T-helper 9 cell (primary cell): ENCODE data around the gene SPEM2.

Experiments
- DNase-seq: peaks from one replicate; pipeline ENCODE4 v3.0.0-alpha.2; 2020

SPEM2 gene

GRCh38 chr17:7423679-7424078, 1.7 kb upstream of the SPEM2 start:
- DNase-seq, result no peak

GRCh38 chr17:7425756-7426155, 340 bp downstream of the SPEM2 start:
- DNase-seq, result no peak

GRCh38 chr17:7426203-7426863, 917 bp downstream of the SPEM2 start:
- no peak for DNase-seq

GRCh38 chr17:7426896-7427489, 1.6 kb downstream of the SPEM2 start:
- no peak for DNase-seq

DNA sequence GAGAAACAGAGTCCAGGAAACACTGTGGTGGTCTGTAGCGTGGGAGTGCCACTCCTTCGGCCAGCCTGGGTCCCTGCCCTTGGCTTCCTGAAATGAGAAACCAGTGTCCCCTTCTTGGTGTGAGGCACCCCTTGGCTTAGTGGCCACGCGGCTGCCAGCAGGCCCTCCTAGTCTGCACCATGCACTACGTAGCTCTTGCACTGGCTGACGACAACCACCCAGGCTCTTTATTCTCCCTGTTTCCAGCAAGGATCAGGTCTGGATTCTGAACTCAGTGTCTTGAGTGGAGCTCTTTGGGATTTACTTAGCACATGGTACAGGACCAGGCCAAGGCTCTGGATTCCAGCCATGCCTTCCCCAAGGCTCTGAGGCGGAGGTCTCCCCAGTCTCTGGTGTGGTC, 2.1 kb downstream of the SPEM2 start:
- no peak for DNase-seq

DNA sequence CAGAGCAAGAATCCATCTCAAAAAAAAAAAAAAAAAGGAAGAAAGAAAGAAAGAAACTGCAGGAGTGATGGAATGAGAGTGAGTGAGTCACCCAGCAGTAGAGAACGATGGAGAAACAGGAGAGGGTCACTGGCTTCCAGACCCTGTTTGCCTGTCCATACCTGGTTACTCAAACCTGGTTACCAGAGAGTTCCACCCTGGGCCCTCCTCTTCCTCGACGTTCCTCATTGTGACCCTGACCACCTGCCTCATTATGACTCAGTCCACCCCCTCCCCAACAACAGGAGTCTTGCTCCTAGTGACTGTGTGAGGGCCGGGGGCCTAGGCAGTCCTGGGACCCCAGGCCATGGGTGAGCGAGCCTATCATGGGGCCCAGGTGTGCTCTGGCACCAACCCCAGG, 3.1 kb downstream of the SPEM2 start, which contains the start of gene SPEM3:
TSS of gene SPEM3 (plus strand) at position 301 of the 400 bp plus-strand sequence. CDS start at position 347, 46 bp downstream.
- DNase-seq, result no peak

DNA sequence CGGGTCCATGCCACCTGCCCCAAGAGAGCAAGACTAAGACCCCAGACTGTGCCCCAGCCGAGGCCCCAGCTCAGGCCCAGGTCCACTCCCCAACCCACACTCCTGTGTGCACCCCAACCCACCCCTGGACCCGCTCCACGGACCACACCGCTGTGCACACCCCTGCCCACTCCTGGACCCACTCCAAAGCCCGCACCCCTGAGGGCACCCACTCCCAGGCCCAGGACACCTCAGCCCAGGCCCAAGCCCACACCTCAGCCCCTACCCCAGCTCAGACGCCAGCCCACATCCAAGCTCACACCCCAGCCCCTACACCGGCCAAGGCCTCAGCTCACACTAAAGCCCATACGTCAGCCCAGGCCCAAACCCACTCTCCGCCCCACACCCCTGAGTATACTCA, 4.3 kb downstream of the SPEM2 start:
- DNase-seq, result no peak

DNA sequence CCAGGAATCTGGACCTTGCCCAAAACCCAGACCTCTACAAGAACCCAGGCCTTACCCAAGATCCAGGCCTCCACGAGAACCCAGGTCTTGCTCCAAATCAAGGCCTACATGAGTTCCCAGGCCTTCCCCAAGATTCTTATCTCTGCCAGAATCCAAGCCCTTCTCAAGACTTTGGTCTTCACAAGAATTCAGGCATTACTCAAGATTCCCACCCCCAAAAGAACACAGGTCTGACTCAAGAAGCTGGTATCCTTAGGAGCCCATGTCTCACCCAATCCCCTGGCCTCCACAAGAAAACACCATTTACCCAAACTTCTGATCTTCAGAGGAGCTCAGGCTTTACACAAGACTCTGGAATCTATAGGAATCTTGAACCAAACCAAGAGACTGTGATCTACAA, 5.8 kb downstream of the SPEM2 start:
- no peak for DNase-seq

DNA sequence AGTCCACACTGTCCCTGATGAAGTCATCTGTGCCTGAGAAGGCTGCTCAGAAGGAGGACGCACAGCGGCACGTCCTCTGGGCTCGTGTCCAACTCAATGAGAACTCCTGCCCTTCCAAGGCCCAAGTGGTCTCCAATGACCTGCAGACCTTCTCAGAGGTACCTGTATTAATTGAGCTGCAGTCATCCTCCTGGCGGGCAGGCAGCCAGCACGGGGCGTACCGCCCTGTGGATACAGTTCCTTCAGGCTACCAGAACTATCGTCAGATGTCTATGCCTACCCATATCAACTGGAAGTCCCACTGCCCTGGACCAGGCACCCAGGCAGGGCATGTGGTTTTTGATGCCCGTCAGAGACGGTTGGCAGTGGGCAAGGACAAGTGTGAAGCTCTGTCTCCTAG, 6.9 kb downstream of the SPEM2 start:
- no peak for DNase-seq

GRCh38 chr17:7435676-7436555, 10.5 kb downstream of the SPEM2 start:
- DNase-seq, result peak; percentile 46

DNA sequence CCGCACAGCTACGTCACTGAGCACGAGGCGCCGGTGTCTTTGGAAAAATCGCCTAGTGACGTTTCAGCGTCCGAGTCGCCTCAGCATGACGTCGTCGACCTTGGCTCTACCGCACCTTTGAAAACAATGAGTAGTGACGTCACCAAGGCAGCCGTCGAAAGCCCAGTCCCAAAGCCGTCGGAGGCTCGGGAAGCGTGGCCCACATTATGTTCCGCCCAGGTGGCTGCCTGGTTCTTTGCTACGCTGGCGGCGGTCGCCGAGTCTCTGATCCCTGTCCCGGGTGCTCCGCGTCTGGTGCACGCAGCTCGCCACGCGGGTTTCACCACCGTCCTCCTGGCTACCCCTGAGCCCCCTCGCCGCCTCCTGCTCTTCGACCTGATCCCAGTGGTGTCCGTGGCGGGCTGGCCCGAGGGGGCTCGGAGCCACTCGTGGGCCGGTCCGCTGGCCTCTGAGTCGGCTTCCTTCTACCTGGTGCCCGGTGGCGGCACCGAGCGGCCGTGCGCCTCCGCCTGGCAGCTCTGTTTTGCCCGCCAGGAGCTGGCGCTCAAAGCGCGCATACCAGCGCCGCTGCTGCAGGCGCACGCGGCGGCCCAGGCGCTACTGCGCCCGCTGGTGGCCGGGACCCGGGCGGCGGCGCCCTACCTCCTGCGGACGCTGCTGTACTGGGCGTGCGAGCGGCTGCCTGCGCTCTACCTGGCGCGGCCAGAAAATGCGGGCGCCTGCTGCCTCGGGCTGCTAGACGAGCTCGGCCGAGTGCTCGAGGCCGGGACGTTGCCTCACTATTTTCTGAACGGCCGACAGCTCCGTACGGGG, 11.3 kb downstream of the SPEM2 start:
- DNase-seq, result peak; percentile 66

- DNase-seq, result no peak
Measured at GRCh38 chr17:7437369-7437863, 12.0 kb downstream of the SPEM2 start.

DNA sequence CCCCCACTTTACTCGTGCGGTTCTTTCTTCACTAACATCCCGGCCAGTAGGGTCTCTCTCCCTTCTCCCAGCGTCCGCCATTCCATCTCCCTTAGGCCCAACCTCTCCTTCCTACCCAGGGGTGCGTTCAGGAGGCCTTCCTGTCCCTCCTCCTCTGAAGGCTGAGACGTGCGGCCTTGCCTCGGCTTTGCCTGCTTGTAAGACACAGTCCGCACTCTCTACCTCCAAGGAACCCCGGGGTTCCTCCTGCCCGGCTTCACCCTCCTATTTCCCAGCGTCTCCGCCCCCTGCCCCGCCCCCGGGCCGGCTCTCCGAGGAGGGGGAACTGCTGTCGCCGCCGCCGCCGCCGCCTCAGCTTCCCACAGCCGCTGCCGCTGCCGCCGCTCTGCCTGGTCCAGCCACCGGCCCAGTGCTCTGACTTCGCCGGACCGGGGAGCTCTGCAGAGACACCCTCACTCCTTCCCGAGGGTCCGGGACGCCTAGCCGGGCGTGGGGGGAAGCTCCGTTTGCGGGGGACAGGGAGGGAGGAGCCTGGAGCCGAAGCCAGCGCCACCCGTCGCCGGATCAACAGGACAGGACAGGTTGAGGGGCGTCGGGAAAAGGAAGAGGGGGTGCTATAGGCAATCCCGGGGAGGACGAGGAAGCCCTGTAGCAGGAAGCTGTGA, 12.7 kb downstream of the SPEM2 start:
- peak; percentile 42 for DNase-seq

DNA sequence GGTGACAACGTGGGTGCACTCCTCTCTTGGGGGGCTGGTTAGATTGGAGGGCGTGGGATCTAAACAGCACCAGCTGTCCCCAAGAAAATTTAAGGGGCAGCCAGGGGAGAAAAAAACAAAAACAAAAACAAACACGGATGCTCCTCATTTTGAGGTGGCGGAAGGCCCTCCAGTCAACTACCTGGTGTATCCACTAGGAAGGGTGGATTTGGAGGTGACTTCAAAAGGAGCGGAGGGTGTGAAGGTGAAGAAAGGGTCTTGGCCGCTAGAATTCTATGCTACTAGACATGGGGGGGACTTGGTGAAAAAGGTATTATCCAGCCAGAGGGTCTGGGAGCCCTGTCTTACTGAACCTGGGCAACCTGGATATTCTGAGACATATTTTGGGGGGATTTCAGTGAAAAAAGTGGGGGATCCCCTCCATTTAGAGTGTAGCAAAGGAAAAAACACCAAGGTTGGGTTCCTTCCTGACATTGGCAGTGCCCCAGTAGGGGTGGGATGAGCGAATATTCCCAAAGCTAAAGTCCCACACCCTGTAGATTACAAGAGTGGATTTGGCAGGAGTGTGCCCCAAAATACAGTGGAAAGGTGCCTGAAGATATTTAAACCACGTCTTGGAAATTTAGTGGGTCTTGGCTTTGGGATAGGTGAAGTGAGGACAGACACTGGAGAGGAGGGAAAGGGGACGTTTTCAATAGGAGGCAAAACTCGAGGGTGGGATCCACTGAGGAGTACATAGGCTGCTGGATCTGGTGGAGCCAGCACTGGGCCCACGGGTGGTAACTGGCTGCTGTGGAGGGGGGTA, 13.4 kb downstream of the SPEM2 start:
- no peak for DNase-seq

DNA sequence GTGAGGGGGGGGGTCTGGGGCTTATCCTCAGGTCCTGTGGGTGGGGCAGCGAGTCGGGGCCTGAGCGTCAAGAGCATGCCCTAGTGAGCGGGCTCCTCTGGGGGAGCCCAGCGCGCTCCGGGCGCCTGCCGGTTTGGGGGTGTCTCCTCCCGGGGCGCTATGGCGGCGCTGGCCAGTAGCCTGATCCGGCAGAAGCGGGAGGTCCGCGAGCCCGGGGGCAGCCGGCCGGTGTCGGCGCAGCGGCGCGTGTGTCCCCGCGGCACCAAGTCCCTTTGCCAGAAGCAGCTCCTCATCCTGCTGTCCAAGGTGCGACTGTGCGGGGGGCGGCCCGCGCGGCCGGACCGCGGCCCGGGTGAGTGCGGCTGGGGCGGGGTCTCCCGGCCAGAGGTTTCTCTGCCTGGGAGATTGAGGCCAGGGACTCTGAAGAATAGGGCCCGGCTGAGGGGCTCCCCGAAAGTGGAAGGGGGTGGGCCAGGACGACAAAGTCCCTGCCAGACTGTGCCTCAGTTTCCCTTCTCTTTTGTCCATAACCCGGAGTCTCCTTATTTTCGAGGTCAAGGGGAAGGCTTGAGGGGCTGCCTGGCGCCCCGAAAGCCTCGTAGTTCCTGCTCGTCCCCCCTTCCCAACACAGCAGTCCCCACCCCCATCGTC, 14.2 kb downstream of the SPEM2 start, which contains the start of gene FGF11:
TSS of gene FGF11 (plus strand) at position 51 of the 651 bp plus-strand sequence. CDS start at position 160, 109 bp downstream.
- DNase-seq, result no peak

DNA sequence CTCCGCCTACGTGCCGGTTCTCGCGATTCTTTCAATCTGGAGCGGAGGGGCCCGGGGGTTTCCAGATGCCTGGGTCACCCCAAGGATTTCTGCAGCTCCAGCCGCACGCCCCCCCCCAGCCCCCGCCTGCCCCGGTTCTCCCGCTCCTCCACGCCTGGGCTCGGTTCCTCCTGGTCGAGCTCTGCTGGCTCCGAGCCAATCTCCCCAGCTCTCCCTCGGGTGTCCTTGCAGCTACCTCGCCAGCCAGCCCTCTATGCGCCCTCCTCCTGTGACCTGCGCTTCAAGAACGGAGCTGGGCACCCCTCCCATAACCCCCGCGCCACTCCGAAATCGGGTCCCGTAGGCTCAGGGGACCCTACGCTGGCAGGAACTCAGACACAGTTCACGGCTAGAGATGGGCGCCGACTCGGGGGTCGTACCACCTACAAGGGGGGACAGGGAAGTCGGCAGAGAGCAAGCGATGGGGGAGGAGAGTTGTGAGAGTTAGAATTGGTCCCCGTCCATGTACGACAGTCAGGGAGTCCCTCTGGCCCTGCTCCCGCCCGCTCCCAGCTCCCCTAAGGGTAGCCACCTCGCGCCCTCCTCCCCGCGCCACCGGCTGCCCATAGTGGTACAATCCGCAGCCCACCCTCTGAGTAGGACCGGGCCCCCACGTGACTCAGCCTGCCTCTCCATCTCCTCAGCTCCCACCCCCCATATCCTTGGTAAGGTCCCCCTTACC, 14.9 kb downstream of the SPEM2 start:
- peak; percentile 27 for DNase-seq

DNA sequence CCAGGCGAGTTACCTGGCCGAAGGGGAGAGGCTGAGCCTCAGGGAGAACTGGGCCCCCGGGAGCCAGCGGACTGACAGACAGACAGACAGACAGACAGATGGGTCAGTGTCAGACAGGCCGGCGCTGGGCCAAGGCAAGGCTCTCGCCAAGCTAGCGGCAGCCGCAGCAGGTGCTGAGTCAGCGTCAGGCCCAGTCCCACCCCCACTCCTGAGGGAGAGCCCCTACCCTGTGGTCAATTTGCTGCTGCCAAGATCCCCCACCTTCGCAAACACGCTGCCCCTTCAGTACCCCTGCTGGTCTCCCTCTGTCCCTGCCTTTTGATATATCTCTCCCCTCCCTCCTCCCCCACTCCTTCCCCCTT, 15.4 kb downstream of the SPEM2 start:
- no peak for DNase-seq

DNA sequence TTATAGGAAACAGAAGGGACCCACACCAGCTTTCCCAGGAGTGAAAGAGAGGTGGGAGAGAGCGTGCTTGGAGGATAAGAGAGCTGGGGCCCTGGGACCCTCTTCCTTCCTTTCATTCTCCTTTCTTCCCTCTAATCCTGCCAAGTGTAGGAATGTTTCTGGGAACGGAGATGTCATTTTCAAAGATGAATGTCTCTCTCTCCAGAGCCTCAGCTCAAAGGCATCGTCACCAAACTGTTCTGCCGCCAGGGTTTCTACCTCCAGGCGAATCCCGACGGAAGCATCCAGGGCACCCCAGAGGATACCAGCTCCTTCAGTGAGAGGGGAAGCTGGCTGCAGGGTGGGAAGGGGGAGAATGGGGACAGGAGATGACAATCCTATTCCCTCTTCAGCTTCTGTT, 15.8 kb downstream of the SPEM2 start:
- DNase-seq, result no peak

- no peak for DNase-seq
Measured at GRCh38 chr17:7442142-7442541, 16.7 kb downstream of the SPEM2 start.
